ENCODE data around the gene MAP3K21.

MAP3K21 gene

GRCh38 chr1:233338102-233338501 lies 10.6 kb downstream of the MAP3K21 start:
- TF ChIP-seq CTCF (IDR thresholded peaks at IDR 0.05; ENCODE audit: low read depth, low read length, poor library complexity, severe bottlenecking) (no peak), EZH2phosphoT487 (IDR thresholded peaks at IDR 0.05; ENCODE audit: borderline replicate concordance, low read length) (no peak)
- Histone ChIP-seq H4K20me1 (ENCODE audit: control insufficient read depth, insufficient read depth, low read depth, low read length) (no peaks in the 10 kb centered on the region), H3K4me1 (ENCODE audit: control insufficient read depth, low read length) (no peaks in the 10 kb centered on the region), H3K79me2 (ENCODE audit: control insufficient read depth, low read length) (no peaks in the 10 kb centered on the region), H3K27ac (ENCODE audit: low read depth, low read length) (no peak overlapping the region), H3K9me3 (ENCODE audit: control insufficient read depth, insufficient read depth, low read length) (no peaks in the 10 kb centered on the region), H3K36me3 (ENCODE audit: control insufficient read depth, low read length) (no peaks in the 10 kb centered on the region), H3K4me2 (ENCODE audit: low read length) (no peak overlapping the region), H3K9me2 (replicated peaks; ENCODE audit: control insufficient read depth, low read length) (no peaks in the 10 kb centered on the region), H3F3A (ENCODE audit: control insufficient read depth, insufficient read depth) (no peaks in the 10 kb centered on the region), H3K4me3 (ENCODE audit: low read length) (no peak overlapping the region), H3K27me3 (ENCODE audit: control insufficient read depth, low read length) (peaks cover 2% of the 10 kb centered on the region; the same call in 1 of the 2 replicates)

GRCh38 chr1:233340031-233340555 lies 12.6 kb downstream of the MAP3K21 start:
- Histone ChIP-seq H3K4me2 (ENCODE audit: low read length) (no peak overlapping the region), H4K20me1 (ENCODE audit: control insufficient read depth, insufficient read depth, low read depth, low read length) (no peaks in the 10 kb centered on the region), H3F3A (ENCODE audit: control insufficient read depth, insufficient read depth) (no peaks in the 10 kb centered on the region), H3K4me3 (ENCODE audit: low read length) (no peak overlapping the region), H3K27ac (ENCODE audit: low read depth, low read length) (no peak overlapping the region), H3K9me2 (replicated peaks; ENCODE audit: control insufficient read depth, low read length) (no peaks in the 10 kb centered on the region), H3K9me3 (ENCODE audit: control insufficient read depth, insufficient read depth, low read length) (no peaks in the 10 kb centered on the region), H3K79me2 (ENCODE audit: control insufficient read depth, low read length) (no peaks in the 10 kb centered on the region), H3K27me3 (ENCODE audit: control insufficient read depth, low read length) (peaks cover 2% of the 10 kb centered on the region; the same call in 1 of the 2 replicates), H3K36me3 (ENCODE audit: control insufficient read depth, low read length) (no peaks in the 10 kb centered on the region), H3K4me1 (ENCODE audit: control insufficient read depth, low read length) (no peaks in the 10 kb centered on the region)
- TF ChIP-seq CTCF (IDR thresholded peaks at IDR 0.05; ENCODE audit: low read depth, low read length, poor library complexity, severe bottlenecking) (no peak), EZH2phosphoT487 (IDR thresholded peaks at IDR 0.05; ENCODE audit: borderline replicate concordance, low read length) (no peak)

- no peak overlapping the region for H3K4me3 ChIP-seq (ENCODE audit: low read length)
- no peaks in the 10 kb centered on the region for H3K79me2 ChIP-seq (ENCODE audit: control insufficient read depth, low read length)
- H3K9me2 ChIP-seq (replicated peaks; ENCODE audit: control insufficient read depth, low read length) = no peaks in the 10 kb centered on the region
- H3K4me2 ChIP-seq (ENCODE audit: low read length) = no peak overlapping the region
- no peaks in the 10 kb centered on the region for H3F3A ChIP-seq (ENCODE audit: control insufficient read depth, insufficient read depth)
- peaks cover 2% of the 10 kb centered on the region; the same call in 1 of the 2 replicates for H3K27me3 ChIP-seq (ENCODE audit: control insufficient read depth, low read length)
- no peaks in the 10 kb centered on the region for H3K4me1 ChIP-seq (ENCODE audit: control insufficient read depth, low read length)
- H3K9me3 ChIP-seq (ENCODE audit: control insufficient read depth, insufficient read depth, low read length) = no peaks in the 10 kb centered on the region
- H3K27ac ChIP-seq (ENCODE audit: low read depth, low read length) = no peak overlapping the region
- TF ChIP-seq CTCF (IDR thresholded peaks at IDR 0.05; ENCODE audit: low read depth, low read length, poor library complexity, severe bottlenecking) (no peak), EZH2phosphoT487 (IDR thresholded peaks at IDR 0.05; ENCODE audit: borderline replicate concordance, low read length) (no peak)
- H4K20me1 ChIP-seq (ENCODE audit: control insufficient read depth, insufficient read depth, low read depth, low read length) = no peaks in the 10 kb centered on the region
- H3K36me3 ChIP-seq (ENCODE audit: control insufficient read depth, low read length) = no peaks in the 10 kb centered on the region
Observed at GRCh38 chr1:233340966-233341516, 13.5 kb downstream of the MAP3K21 start.

Data from DOHH2 (cell line).